Keratinocyte (primary cell): Measurements from ENCODE around the gene AP3S1.

ENCODE experiments used
- EZH2 ChIP-seq: IDR thresholded peaks from one replicate; pipeline ENCODE4 v1.6.1; 2012; ENCODE audit warnings: inconsistent platforms, mild to moderate bottlenecking, low read length, moderate library complexity
- TF ChIP-seq, protein P1 (sequence below), 3 experiments: IDR thresholded peaks in 1 of 3; conservative IDR thresholded peaks in 1 of 3; optimal IDR thresholded peaks in 1 of 3; 2 replicates in 2 of 3; 3 replicates in 1 of 3; pipeline versions ENCODE3 to v1.5.1; 2011; ENCODE audit warnings: low read length in 3 of 3, mild to moderate bottlenecking in 3 of 3, moderate library complexity in 2 of 3, control low read depth in 1 of 3, inconsistent platforms in 1 of 3; ENCODE audit not compliant: insufficient read depth in 2 of 3; ENCODE audit errors: extremely low read depth in 1 of 3

DNA sequence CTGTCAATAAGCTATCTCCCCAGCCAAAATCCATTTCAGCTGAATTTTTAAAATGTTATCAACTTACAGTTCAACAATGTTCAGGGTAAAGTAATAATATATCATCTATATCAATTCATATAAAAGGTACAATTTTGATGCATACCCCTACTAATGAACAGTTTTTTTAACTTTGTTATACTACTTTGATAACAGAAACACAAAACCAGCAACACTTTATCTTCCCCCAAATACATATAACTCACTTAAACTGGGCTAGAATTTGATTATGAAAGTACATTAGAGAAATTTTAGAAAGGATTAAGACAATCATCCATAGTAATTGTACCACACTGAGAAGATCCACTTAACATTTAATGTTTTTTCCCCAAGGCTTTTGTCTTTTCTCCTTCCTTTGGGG is 30.3 kb upstream of the AP3S1 start:
- TF ChIP-seq, protein P1, sequence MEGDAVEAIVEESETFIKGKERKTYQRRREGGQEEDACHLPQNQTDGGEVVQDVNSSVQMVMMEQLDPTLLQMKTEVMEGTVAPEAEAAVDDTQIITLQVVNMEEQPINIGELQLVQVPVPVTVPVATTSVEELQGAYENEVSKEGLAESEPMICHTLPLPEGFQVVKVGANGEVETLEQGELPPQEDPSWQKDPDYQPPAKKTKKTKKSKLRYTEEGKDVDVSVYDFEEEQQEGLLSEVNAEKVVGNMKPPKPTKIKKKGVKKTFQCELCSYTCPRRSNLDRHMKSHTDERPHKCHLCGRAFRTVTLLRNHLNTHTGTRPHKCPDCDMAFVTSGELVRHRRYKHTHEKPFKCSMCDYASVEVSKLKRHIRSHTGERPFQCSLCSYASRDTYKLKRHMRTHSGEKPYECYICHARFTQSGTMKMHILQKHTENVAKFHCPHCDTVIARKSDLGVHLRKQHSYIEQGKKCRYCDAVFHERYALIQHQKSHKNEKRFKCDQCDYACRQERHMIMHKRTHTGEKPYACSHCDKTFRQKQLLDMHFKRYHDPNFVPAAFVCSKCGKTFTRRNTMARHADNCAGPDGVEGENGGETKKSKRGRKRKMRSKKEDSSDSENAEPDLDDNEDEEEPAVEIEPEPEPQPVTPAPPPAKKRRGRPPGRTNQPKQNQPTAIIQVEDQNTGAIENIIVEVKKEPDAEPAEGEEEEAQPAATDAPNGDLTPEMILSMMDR (optimal IDR thresholded peaks at IDR 0.05 in 1 of 3, IDR thresholded peaks at IDR 0.05 in 1 of 3, conservative IDR thresholded peaks at IDR 0.05 in 1 of 3; ENCODE audit: extremely low read depth in 1 of 3, insufficient read depth in 2 of 3, low read length in 3 of 3) = no peak
- no peak for TF ChIP-seq EZH2
